Gastrocnemius medialis (tissue), 4 donors: Measurements from ENCODE around the gene METTL17.

Experiments used
- CTCF ChIP-seq, 5 experiments: fragments of 450-650 bp in 3 of 5; fragments of 200-600 bp in 2 of 5; sonication (generic) in 2 of 5; IDR thresholded peaks in 4 of 5; conservative IDR thresholded peaks in 1 of 5; 1 replicate in 4 of 5; 2 replicates in 1 of 5; pipeline ENCODE4 v1.5.1; 2016 to 2019; ENCODE audit warnings: antibody characterized with exemption in 5 of 5, mild to moderate bottlenecking in 3 of 5, moderate library complexity in 3 of 5
- POLR2A ChIP-seq, 2 donors: fragments of 450-650 bp; IDR thresholded peaks; one replicate each; pipeline ENCODE4 v1.6.1; 2017; ENCODE audit warnings: antibody characterized with exemption in 2 of 2, mild to moderate bottlenecking in 2 of 2, moderate library complexity in 2 of 2

- TF ChIP-seq CTCF (IDR thresholded peaks at IDR 0.05 in 4 of 5, conservative IDR thresholded peaks at IDR 0.05 in 1 of 5) (no peak), POLR2A (IDR thresholded peaks at IDR 0.05) (no peak)
These were observed 886 bp upstream of the METTL17 start for GRCh38 chr14:20988717-20989470.
